ENCODE results near the gene TP53I11. TPM values are rescaled to one million over a fixed set of nuclear protein-coding genes. Genes with fewer than 3 reads are reported as not detected.

TP53I11 gene
- total and polyA plus RNA-seq, 9 of the 15 experiments (the other 6 are each of a cell fraction or from before 2014, with no cell fraction given) = 0.14 to 2.5 (median 1.2) TPM; not detected in 2

DNA sequence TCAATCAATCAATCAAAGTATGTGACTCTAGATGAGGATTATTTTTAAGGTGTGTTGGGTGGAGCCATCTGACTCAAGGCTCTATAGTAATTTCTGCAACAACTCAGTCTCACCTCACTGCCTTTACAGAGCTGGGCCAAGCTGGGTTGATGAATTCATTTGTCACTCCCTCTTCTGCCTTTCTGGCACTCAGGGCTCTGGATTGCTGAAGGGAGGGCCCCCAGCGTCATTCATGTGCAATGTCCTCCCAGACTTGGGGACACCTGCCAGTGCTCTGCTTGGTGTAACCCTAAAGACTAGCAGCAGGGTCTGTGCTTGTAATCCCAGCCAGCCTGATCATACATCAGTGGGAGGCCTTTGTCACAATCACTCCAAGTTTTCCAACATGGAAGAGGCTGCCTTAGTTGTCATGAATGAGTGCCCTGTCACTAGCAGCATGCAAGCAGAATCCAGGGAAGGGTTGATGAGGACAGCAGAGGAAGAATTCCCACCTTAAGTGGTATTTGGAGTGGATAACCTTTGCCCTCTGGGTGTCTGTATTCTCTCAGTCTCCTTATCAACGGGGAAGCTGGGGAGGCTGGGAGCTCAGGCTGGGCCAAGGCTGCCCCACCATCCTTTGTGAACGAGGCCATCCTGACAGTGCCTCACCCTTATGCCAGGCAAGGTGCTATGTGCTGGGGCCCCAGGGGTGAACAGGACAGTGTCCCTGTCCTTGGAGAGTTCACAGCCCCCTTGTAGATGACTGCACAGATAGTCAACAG is 2.0 kb upstream of the TP53I11 start:
- no peaks in the 10 kb centered on the region for H4K20me1 ChIP-seq (replicated peaks; ENCODE audit: control insufficient read depth, insufficient read depth, low read length)
- no peak for FAIRE-seq
- no peaks in the 10 kb centered on the region for H3K9me1 ChIP-seq (ENCODE audit: control insufficient read depth, insufficient read depth, low read length)
- intact Hi-C loops (cut with micrococcal nuclease) (no loop called here), in situ Hi-C loops (cut with MboI) (no loop called here)
- H3K9ac ChIP-seq (ENCODE audit: insufficient read depth in 1 of 2, low read depth in 2 of 2, low read length in 2 of 2) = no peak overlapping the region
- 0% methylated on average over 3 of the region's 3 CpGs for WGBS (ENCODE audit: insufficient coverage, low coverage, missing lambda C conversion rate)
- H3K27me3 ChIP-seq (ENCODE audit: control insufficient read depth in 2 of 2, insufficient read depth in 2 of 2, low read length in 2 of 2) = peaks cover 0 to 40% of the 10 kb centered on the region in 2 experiments; a peak in 2 of 5 replicates
- no peak overlapping the region for H3K4me3 ChIP-seq
- H2AFZ ChIP-seq (ENCODE audit: low read depth, low read length) = no peak overlapping the region
- H3K36me3 ChIP-seq (ENCODE audit: control insufficient read depth, insufficient read depth, low read length) = no peaks in the 10 kb centered on the region
- no peak overlapping the region for H3K4me2 ChIP-seq (ENCODE audit: insufficient read depth, low read length)
- H3K9me3 ChIP-seq (replicated peaks; ENCODE audit: control insufficient read depth, insufficient read depth, low read depth, low read length) = no peaks in the 10 kb centered on the region
- no peak for DNase-seq (ENCODE audit: extremely low read depth in 1 of 4, low spot score in 3 of 4)
- H3K79me2 ChIP-seq (ENCODE audit: control insufficient read depth, insufficient read depth, low read length) = no peaks in the 10 kb centered on the region
- no peak overlapping the region for H3K27ac ChIP-seq (ENCODE audit: extremely low read depth, low read depth, low read length)
- no TSS peak for BruUV-seq (replicated peaks)
- H3K4me1 ChIP-seq (replicated peaks in 1 of 2; ENCODE audit: control insufficient read depth in 2 of 2, insufficient read depth in 2 of 2, low read length in 2 of 2) = peaks cover 0 to 28% of the 10 kb centered on the region in 2 experiments; a peak in 4 of 5 replicates
- ChIA-PET POLR2A (interaction anchor here (0.6 to 0.9 kb wide), 5 partner anchors 12 to 365 kb away, joined by 3 read pairs; no protein-coding TSS in a partner anchor), CTCF (ENCODE audit: low intra/inter-chr PET ratio) (no interaction called here)
- TF ChIP-seq PHB (CRISPR knock-in tag; IDR thresholded peaks at IDR 0.05) = no peak
- no peak for TF ChIP-seq ZNF232 (CRISPR knock-in tag; IDR thresholded peaks at IDR 0.05)
- no peak for TF ChIP-seq MAFK (IDR thresholded peaks at IDR 0.05; ENCODE audit: low read length)
- no peak for TF ChIP-seq NR2F6 (CRISPR knock-in tag; IDR thresholded peaks at IDR 0.05)
- TF ChIP-seq ZNF586 (CRISPR knock-in tag; conservative IDR thresholded peaks at IDR 0.05) = no peak
- TF ChIP-seq CBX8 (IDR thresholded peaks at IDR 0.05; ENCODE audit: borderline replicate concordance, extremely low read depth, low read depth, low read length, poor library complexity, severe bottlenecking) = no peak
- TF ChIP-seq ZKSCAN8 (CRISPR knock-in tag; IDR thresholded peaks at IDR 0.05) = no peak
- TF ChIP-seq POLR3G (IDR thresholded peaks at IDR 0.05; ENCODE audit: extremely low read depth, insufficient read length, insufficient replicate concordance) = no peak
- no peak for TF ChIP-seq HNRNPLL (IDR thresholded peaks at IDR 0.05; ENCODE audit: low read depth, low read length, poor library complexity, severe bottlenecking)
- no peak for TF ChIP-seq NONO (IDR thresholded peaks at IDR 0.05; ENCODE audit: low read depth in 2 of 2, low read length in 1 of 2)
- TF ChIP-seq SMARCC2 (IDR thresholded peaks at IDR 0.05; ENCODE audit: low read depth) = no peak
- no peak for TF ChIP-seq ZNF143 (CRISPR knock-in tag; IDR thresholded peaks at IDR 0.05)
- TF ChIP-seq NFE2L1 (tag; IDR thresholded peaks at IDR 0.05; ENCODE audit: borderline replicate concordance, low read depth) = no peak
- TF ChIP-seq ZNF134 (CRISPR knock-in tag; conservative IDR thresholded peaks at IDR 0.05) = no peak
- no peak for TF ChIP-seq PTRF (tag; IDR thresholded peaks at IDR 0.05)
- TF ChIP-seq NR2C1 (IDR thresholded peaks at IDR 0.05) = no peak
- no peak for TF ChIP-seq NR2C1 (tag; IDR thresholded peaks at IDR 0.05)
- TF ChIP-seq GTF2A2 (tag; IDR thresholded peaks at IDR 0.05) = no peak
- no peak for TF ChIP-seq TAF9B (IDR thresholded peaks at IDR 0.05; ENCODE audit: partially characterized antibody)
- no peak for ATAC-seq

All from K562 (cell line).